Right atrium auricular region (tissue), 2 donors: Measurements from ENCODE around the gene ARHGAP26. TPM values are rescaled to one million over a fixed set of nuclear protein-coding genes. Genes with fewer than 3 reads are reported as not detected.

ENCODE experiments used
- DNase-seq: peaks from one replicate; pipeline ENCODE4 v3.0.0-alpha.2; 2019; ENCODE audit warnings: low spot score
- H3K27ac ChIP-seq, 2 donors: fragments of 200-600 bp; sonication (generic); 1 replicate in 1 of 2; 2 replicates in 1 of 2; pipeline ENCODE4 v1.5.1; 2016 to 2019
- H3K27me3 ChIP-seq, 2 donors: fragments of 200-600 bp; sonication (generic); one replicate each; pipeline versions ENCODE4 v1.5.1 to v1.6.0; 2017 to 2019
- H3K36me3 ChIP-seq: fragments of 200-600 bp; sonication (generic); one replicate; pipeline ENCODE4 v1.5.1; 2016
- H3K4me1 ChIP-seq, 2 donors: fragments of 200-600 bp; sonication (generic); one replicate each; pipeline versions ENCODE4 v1.5.1 to v1.6.0; 2017 to 2019
- H3K4me3 ChIP-seq, 2 donors: fragments of 200-600 bp; sonication (generic); 1 replicate in 1 of 2; 2 replicates in 1 of 2; pipeline ENCODE4 v1.5.1; 2017 to 2019; ENCODE audit warnings: mild to moderate bottlenecking in 1 of 2, moderate library complexity in 1 of 2
- H3K9me3 ChIP-seq, 2 donors: fragments of 200-600 bp; sonication (generic); one replicate each; pipeline ENCODE4 v1.5.1; 2019
- total RNA-seq, 2 donors: library from RNA; depleted of rRNA; stranded (reverse); fragments of >200 nt; gene quantifications; one replicate each; pipeline ENCODE4 v1.1.0, GENCODE V29; 2016
- TF ChIP-seq, protein P1 (sequence below), 2 donors: fragments of 200-600 bp; sonication (generic); IDR thresholded peaks; one replicate each; pipeline ENCODE4 v1.5.1; 2019; ENCODE audit warnings: antibody characterized with exemption in 2 of 2

Gene ARHGAP26
- total RNA-seq, 2 donors from 2014 or later = 29.8 to 31.6 TPM

DNA sequence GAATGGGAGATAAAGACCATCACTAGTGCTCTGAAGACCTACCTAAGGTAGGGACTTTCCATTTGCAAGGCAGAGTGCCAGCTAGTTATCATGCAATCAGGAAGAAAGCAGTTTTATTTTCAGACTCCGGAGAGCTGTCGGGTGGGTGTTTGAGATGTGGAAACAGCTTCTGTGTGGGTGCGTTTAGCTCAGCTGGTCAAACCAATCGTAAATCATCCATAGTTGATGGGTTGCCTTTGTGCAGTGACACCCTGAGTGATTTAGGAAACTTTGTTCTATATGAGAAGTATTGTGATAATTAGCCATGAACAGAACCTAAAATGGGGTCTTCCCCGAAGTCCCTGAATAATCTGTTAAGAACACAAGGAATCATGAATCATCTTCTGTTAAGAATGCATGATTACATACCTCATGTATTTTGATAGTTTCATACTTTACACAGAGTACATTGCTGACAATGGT, 284.3 kb downstream of the ARHGAP26 start:
- Histone ChIP-seq H3K9me3 (no peaks in the 10 kb centered on the region), H3K27ac (peak overlapping the region in 1 of 2 donors; percentile 36), H3K36me3 (no peaks in the 10 kb centered on the region), H3K27me3 (no peaks in the 10 kb centered on the region), H3K4me3 (no peak overlapping the region), H3K4me1 (peaks cover 0 to 56% of the 10 kb centered on the region in 2 donors)
- TF ChIP-seq, protein P1, sequence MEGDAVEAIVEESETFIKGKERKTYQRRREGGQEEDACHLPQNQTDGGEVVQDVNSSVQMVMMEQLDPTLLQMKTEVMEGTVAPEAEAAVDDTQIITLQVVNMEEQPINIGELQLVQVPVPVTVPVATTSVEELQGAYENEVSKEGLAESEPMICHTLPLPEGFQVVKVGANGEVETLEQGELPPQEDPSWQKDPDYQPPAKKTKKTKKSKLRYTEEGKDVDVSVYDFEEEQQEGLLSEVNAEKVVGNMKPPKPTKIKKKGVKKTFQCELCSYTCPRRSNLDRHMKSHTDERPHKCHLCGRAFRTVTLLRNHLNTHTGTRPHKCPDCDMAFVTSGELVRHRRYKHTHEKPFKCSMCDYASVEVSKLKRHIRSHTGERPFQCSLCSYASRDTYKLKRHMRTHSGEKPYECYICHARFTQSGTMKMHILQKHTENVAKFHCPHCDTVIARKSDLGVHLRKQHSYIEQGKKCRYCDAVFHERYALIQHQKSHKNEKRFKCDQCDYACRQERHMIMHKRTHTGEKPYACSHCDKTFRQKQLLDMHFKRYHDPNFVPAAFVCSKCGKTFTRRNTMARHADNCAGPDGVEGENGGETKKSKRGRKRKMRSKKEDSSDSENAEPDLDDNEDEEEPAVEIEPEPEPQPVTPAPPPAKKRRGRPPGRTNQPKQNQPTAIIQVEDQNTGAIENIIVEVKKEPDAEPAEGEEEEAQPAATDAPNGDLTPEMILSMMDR (IDR thresholded peaks at IDR 0.05) = no peak
- DNase-seq = no peak

DNA sequence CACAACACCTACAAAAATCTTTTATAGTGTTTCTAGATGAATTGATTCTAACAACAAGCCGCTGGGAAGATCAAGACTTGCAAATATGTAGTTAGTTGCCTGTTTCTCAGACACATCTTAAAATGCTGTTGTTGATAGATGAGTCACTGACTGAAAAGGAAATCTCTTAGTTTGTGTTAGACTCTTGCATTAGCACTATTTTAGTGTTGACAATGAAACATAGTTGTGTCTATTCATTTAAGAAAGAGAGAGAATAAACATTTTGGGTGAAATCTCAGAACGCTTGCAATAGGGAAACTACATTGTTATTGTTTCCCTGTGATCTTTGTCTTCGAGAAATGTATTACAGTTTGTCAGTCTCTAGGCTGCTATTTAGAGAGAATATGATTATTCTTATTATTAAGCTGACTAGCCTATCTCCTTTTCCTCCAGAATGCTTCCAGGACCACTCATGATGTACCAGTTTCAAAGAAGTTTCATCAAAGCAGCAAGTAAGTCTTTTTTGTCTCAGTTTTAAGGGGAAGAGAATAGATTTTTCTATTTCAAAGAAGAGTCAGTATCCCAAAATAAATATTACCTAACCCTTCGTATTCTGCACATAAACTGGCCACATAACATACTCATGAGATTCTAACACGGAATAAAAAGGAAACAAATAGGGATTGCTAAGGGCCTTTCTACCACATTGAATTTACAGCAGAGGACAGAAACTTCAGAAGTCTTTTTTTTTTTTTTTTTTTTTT, 285.6 kb downstream of the ARHGAP26 start:
- Histone ChIP-seq H3K9me3 (no peaks in the 10 kb centered on the region), H3K27ac (peak overlapping the region in 1 of 2 donors; percentile 49), H3K4me3 (no peak overlapping the region), H3K27me3 (no peaks in the 10 kb centered on the region), H3K4me1 (peaks cover 0 to 66% of the 10 kb centered on the region in 2 donors), H3K36me3 (no peaks in the 10 kb centered on the region)
- TF ChIP-seq, protein P1 (IDR thresholded peaks at IDR 0.05) = no peak
- no peak for DNase-seq

DNA sequence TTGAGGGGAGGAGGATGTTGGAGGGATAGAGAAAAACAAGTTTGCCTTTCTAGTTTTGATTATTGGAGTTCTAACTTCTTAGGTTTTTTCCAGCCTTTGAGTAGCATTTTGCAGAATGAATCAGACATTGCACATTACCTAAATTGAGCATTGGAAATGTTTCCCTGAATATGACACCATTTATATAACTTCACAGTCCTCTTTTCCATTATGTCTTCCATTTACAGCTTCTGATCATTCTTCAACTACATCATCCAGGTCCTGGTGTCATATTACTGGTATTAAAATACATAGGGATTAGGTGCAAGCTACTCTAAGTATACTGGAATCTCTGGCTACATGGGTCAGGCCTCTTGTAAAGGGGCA, 286.1 kb downstream of the ARHGAP26 start:
- Histone ChIP-seq H3K36me3 (no peaks in the 10 kb centered on the region), H3K27ac (peak overlapping the region in 1 of 2 donors; percentile 49), H3K27me3 (no peaks in the 10 kb centered on the region), H3K4me1 (peaks cover 0 to 60% of the 10 kb centered on the region in 2 donors), H3K9me3 (no peaks in the 10 kb centered on the region), H3K4me3 (no peak overlapping the region)
- TF ChIP-seq, protein P1 (IDR thresholded peaks at IDR 0.05) = no peak
- DNase-seq = no peak

DNA sequence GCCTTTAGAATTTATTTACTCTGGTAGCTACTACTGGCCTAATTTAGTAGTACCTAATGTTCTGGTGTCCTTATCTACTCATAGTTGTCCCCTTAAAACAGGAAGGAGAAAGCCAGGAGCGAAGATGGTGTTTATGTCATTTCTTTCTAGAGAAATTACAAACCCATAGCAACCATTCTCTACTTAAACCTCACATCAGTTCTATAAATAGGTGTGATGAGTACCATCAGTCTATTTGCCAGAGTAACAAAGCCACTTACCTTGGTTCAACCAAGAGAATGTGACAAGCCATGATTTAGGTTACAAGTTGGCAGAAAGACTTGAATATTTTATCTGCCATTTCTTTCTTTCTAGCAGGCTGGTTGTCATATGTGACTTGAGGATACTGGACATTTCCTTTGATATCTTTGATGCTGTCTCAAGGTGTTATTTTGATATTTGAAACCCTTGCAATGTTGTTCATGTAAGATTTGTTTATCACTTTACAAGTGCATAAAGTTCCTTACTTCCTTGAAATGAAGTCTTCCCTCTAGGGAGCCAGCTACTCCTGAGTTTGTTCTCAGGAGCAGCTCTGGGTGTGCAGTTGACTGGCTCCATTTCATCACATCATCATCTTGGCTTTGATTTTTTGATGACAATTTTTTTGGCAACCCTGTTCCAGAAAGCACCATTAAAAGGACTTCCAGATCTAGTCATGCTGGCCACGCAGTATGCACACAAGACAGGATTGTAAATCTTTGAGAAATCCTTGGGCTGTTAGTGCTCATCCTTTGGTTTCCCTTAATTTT, 286.8 kb downstream of the ARHGAP26 start:
- no peaks in the 10 kb centered on the region for H3K9me3 ChIP-seq
- H3K4me1 ChIP-seq = peaks cover 0 to 53% of the 10 kb centered on the region in 2 donors
- no peak overlapping the region for H3K4me3 ChIP-seq
- TF ChIP-seq, protein P1 (IDR thresholded peaks at IDR 0.05) = no peak
- H3K27me3 ChIP-seq = no peaks in the 10 kb centered on the region
- H3K36me3 ChIP-seq = no peaks in the 10 kb centered on the region
- DNase-seq = no peak
- H3K27ac ChIP-seq = peak overlapping the region; percentile 23 to 49

DNA sequence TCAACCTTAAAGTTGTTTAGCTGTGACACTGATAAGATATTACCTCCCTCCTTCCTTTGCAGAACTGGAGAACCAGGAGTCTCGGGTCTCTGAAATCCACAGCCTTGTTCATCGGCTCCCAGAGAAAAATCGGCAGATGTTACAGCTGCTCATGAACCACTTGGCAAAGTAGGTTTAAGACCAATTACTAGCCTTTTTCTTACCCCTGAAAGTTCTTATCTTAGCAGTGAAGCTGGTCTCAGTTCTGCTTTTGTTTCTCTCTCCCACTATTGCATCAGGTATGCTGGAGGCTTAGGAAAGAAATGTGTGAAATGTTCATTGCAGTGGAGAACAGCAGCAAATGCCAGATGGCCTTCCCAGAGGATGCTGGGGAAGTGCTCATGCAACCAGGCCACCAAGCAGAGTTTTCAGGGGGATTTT, 287.4 kb downstream of the ARHGAP26 start:
- H3K36me3 ChIP-seq = no peaks in the 10 kb centered on the region
- TF ChIP-seq, protein P1 (IDR thresholded peaks at IDR 0.05) = no peak
- H3K27ac ChIP-seq = peak overlapping the region in 1 of 2 donors; percentile 49
- no peaks in the 10 kb centered on the region for H3K9me3 ChIP-seq
- H3K27me3 ChIP-seq = no peaks in the 10 kb centered on the region
- peaks cover 0 to 47% of the 10 kb centered on the region in 2 donors for H3K4me1 ChIP-seq
- H3K4me3 ChIP-seq = no peak overlapping the region
- no peak for DNase-seq
